ENCODE data around the gene IST1. TPM values are rescaled to one million over a fixed set of nuclear protein-coding genes. Genes with fewer than 3 reads are reported as not detected.

The IST1 gene
- total and polyA plus RNA-seq, 9 of the 15 experiments (the other 6 are each of a cell fraction or from before 2014, with no cell fraction given): 135 to 334 (median 188) TPM

DNA sequence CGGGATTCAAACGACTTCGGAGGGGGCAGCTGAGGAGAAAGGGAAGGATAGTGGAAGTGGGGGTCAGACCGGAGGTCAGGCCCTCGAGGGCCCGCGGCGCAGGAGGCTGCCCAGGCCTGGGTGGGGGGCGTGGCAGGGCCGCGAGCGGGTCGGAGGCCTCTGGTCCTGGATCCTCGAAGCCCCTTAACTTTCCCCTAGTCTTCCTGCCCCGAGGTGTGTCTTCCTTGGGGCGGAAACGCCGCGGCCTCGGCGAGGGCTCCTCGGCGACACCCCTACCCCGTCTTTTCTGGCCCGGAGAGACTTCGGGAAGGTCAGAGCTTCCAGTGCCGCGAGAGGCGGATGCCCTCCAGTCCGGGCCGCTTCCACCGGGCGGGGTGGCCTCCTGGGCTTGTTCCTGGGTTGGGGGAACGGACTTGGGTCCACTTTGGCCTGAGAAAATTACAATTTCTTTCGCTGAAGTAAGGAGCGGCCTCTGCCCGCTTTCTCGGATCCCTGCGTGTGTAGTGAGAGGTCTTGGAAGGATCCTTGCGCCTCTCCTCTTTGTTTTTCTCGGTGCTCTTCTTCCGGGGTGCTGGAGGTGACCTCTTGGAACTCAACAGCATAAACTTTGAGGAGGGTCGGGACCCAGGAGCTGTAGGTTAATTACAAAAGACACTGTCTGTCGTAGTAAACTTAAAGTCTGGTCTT, 491 bp downstream of the IST1 start (continued):
- no peak for TF ChIP-seq ATF3 (IDR thresholded peaks at IDR 0.05)
- TF ChIP-seq ATF3 (CRISPR knock-in tag; conservative IDR thresholded peaks at IDR 0.05): 0 out of 2 replicates have a peak, but pooled peaks have one; percentile 35
- peak in 1 of 2 experiments; percentile 8; a peak in 1 of 4 replicates for TF ChIP-seq FOXK2 (conservative IDR thresholded peaks at IDR 0.05 in 1 of 2, IDR thresholded peaks at IDR 0.05 in 1 of 2; ENCODE audit: low read depth in 2 of 2)
- TF ChIP-seq EWSR1 (IDR thresholded peaks at IDR 0.05; ENCODE audit: borderline replicate concordance, low read depth, partially characterized antibody): no peak
- no peak for TF ChIP-seq ZNF384 (IDR thresholded peaks at IDR 0.05; ENCODE audit: low read depth, low read length)
- TF ChIP-seq GABPB1 (CRISPR knock-in tag; IDR thresholded peaks at IDR 0.05): no peak
- TF ChIP-seq ZNF75A (CRISPR knock-in tag; IDR thresholded peaks at IDR 0.05): no peak
- no peak for TF ChIP-seq PYGO2 (tag; IDR thresholded peaks at IDR 0.05)
- TF ChIP-seq ELF1 (tag; IDR thresholded peaks at IDR 0.05): peak; percentile 59
- TF ChIP-seq, protein P1, sequence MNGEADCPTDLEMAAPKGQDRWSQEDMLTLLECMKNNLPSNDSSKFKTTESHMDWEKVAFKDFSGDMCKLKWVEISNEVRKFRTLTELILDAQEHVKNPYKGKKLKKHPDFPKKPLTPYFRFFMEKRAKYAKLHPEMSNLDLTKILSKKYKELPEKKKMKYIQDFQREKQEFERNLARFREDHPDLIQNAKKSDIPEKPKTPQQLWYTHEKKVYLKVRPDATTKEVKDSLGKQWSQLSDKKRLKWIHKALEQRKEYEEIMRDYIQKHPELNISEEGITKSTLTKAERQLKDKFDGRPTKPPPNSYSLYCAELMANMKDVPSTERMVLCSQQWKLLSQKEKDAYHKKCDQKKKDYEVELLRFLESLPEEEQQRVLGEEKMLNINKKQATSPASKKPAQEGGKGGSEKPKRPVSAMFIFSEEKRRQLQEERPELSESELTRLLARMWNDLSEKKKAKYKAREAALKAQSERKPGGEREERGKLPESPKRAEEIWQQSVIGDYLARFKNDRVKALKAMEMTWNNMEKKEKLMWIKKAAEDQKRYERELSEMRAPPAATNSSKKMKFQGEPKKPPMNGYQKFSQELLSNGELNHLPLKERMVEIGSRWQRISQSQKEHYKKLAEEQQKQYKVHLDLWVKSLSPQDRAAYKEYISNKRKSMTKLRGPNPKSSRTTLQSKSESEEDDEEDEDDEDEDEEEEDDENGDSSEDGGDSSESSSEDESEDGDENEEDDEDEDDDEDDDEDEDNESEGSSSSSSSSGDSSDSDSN (IDR thresholded peaks at IDR 0.05; ENCODE audit: borderline replicate concordance in 1 of 2, low read depth in 2 of 2, low read length in 2 of 2): peak; percentile 36 to 63; a peak in 1 of 4 replicates
- TF ChIP-seq, protein P2, sequence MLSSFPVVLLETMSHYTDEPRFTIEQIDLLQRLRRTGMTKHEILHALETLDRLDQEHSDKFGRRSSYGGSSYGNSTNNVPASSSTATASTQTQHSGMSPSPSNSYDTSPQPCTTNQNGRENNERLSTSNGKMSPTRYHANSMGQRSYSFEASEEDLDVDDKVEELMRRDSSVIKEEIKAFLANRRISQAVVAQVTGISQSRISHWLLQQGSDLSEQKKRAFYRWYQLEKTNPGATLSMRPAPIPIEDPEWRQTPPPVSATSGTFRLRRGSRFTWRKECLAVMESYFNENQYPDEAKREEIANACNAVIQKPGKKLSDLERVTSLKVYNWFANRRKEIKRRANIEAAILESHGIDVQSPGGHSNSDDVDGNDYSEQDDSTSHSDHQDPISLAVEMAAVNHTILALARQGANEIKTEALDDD (IDR thresholded peaks at IDR 0.05): no peak
- peak; percentile 87 for TF ChIP-seq CHD1 (IDR thresholded peaks at IDR 0.05; ENCODE audit: low read length)
- TF ChIP-seq ZC3H8 (IDR thresholded peaks at IDR 0.05): no peak
- 0 out of 4 replicates have a peak, but pooled peaks of 1 of the 2 experiments have one; percentile 9 for TF ChIP-seq TEAD1 (CRISPR knock-in tag; IDR thresholded peaks at IDR 0.05)
- peak; percentile 32; the same call in 1 of the 2 replicates for TF ChIP-seq BRD4 (IDR thresholded peaks at IDR 0.05)
- TF ChIP-seq, protein P3, sequence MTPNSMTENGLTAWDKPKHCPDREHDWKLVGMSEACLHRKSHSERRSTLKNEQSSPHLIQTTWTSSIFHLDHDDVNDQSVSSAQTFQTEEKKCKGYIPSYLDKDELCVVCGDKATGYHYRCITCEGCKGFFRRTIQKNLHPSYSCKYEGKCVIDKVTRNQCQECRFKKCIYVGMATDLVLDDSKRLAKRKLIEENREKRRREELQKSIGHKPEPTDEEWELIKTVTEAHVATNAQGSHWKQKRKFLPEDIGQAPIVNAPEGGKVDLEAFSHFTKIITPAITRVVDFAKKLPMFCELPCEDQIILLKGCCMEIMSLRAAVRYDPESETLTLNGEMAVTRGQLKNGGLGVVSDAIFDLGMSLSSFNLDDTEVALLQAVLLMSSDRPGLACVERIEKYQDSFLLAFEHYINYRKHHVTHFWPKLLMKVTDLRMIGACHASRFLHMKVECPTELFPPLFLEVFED (CRISPR knock-in tag; conservative IDR thresholded peaks at IDR 0.05): no peak
- TF ChIP-seq ZBTB17 (CRISPR knock-in tag; IDR thresholded peaks at IDR 0.05): 0 out of 2 replicates have a peak, but pooled peaks have one; percentile 21
- no peak for TF ChIP-seq PRMT5 (CRISPR knock-in tag; IDR thresholded peaks at IDR 0.05)
- no peak for TF ChIP-seq ZBTB1 (CRISPR knock-in tag; IDR thresholded peaks at IDR 0.05; ENCODE audit: borderline replicate concordance, low read depth)
- no peak; the same call in 1 of the 2 replicates for TF ChIP-seq ZSCAN29 (IDR thresholded peaks at IDR 0.05)
- TF ChIP-seq NFIC (IDR thresholded peaks at IDR 0.05): no peak
- TF ChIP-seq DIDO1 (tag; IDR thresholded peaks at IDR 0.05; ENCODE audit: low read depth): 0 out of 2 replicates have a peak, but pooled peaks have one; percentile 1
- TF ChIP-seq KLF16 (IDR thresholded peaks at IDR 0.05): no peak
- no peak for TF ChIP-seq MECOM (CRISPR knock-in tag; IDR thresholded peaks at IDR 0.05)

Data from K562 (cell line).